ENCODE measurements around the gene DYRK4. TPM values are rescaled to one million over a fixed set of nuclear protein-coding genes. Genes with fewer than 3 reads are reported as not detected.
"Not testable (repeated sequence)": the region's sequence is repeated elsewhere in the genome, so short reads cannot be mapped to it uniquely, and the experiment has no call there.

DYRK4 gene
- 30.4 TPM for total RNA-seq
- polyA plus RNA-seq (ENCODE audit: insufficient read depth in 1 of 8, insufficient read length in 8 of 8, low replicate concordance in 1 of 8): 10 to 100 TPM; 13.5 to 22.8 (median 16.1) TPM
- long read RNA-seq, donor 1: 0 reads
- long read RNA-seq, donor 2: 0 reads
- long read RNA-seq, donor 3, partial matches to known transcripts: 0 of 1 reads
- long read RNA-seq, donor 3, other reads (novel, unspliced or antisense): 0 of 1 reads
- long read RNA-seq, donor 4, partial matches to known transcripts: 5 of 5 reads
- long read RNA-seq, donor 4, other reads (novel, unspliced or antisense): 0 of 5 reads
- long read RNA-seq, donor 5, partial matches to known transcripts: 0 of 6 reads
- long read RNA-seq, donor 5, other reads (novel, unspliced or antisense): 5 of 6 reads
- long read RNA-seq, donor 6, partial matches to known transcripts: 0 of 1 reads
- long read RNA-seq, donor 6, other reads (novel, unspliced or antisense): 0 of 1 reads
- long read RNA-seq, donor 7, partial matches to known transcripts: 0 of 2 reads
- long read RNA-seq, donor 7, other reads (novel, unspliced or antisense): 0 of 2 reads
- long read RNA-seq, donor 8, partial matches to known transcripts: 5 of 7 reads
- long read RNA-seq, donor 8, other reads (novel, unspliced or antisense): 0 of 7 reads
- long read RNA-seq, donor 9, partial matches to known transcripts: 0 of 1 reads
- long read RNA-seq, donor 9, other reads (novel, unspliced or antisense): 0 of 1 reads
- long read RNA-seq, donor 10, partial matches to known transcripts: 0 of 1 reads
- long read RNA-seq, donor 10, other reads (novel, unspliced or antisense): 0 of 1 reads
- long read RNA-seq, donor 11, partial matches to known transcripts: 0 of 4 reads
- long read RNA-seq, donor 11, other reads (novel, unspliced or antisense): 0 of 4 reads

- no peaks in the 10 kb centered on the region for H3K9me3 ChIP-seq (replicated peaks; ENCODE audit: control insufficient read depth, low read depth, low read length)
- H3K36me3 ChIP-seq (ENCODE audit: control insufficient read depth, insufficient read depth, low read length): no peaks in the 10 kb centered on the region
- peak; percentile 90 for DNase-seq
- no peaks in the 10 kb centered on the region for H3K27me3 ChIP-seq (ENCODE audit: control insufficient read depth, insufficient read depth, low read length)
- H3K4me3 ChIP-seq (ENCODE audit: low read length): peak within 1 kb of the TSS; percentile 45
- 2% methylated on average over 44 of the region's 44 CpGs for WGBS (ENCODE audit: insufficient coverage)
- peak within 1 kb of the TSS; percentile 16 for H3K27ac ChIP-seq (ENCODE audit: low read length)
- H3K4me1 ChIP-seq (ENCODE audit: control insufficient read depth, insufficient read depth, low read length): peaks cover 8% of the 10 kb centered on the region
Observed at GRCh38 chr12:4562034-4562657, at the start of gene DYRK4. DYRK4 (plus strand) TSS chr12:4562208; CDS start chr12:4562246, 38 bp downstream.

GRCh38 chr12:4518106-4518728 lies 43.8 kb upstream of the DYRK4 start:
- no peak for DNase-seq
- WGBS (ENCODE audit: insufficient coverage): no CpG with 5 or more reads among the region's 5 CpGs
- no peak overlapping the region for H3K4me3 ChIP-seq (ENCODE audit: low read length)
- no peaks in the 10 kb centered on the region for H3K4me1 ChIP-seq (ENCODE audit: control insufficient read depth, insufficient read depth, low read length)
- H3K9me3 ChIP-seq (replicated peaks; ENCODE audit: control insufficient read depth, low read depth, low read length): no peaks in the 10 kb centered on the region
- H3K27ac ChIP-seq (ENCODE audit: low read length): no peak overlapping the region
- H3K27me3 ChIP-seq (ENCODE audit: control insufficient read depth, insufficient read depth, low read length): no peaks in the 10 kb centered on the region
- H3K36me3 ChIP-seq (ENCODE audit: control insufficient read depth, insufficient read depth, low read length): peaks cover 10% of the 10 kb centered on the region

GRCh38 chr12:4523443-4523842 lies 38.6 kb upstream of the DYRK4 start:
- not testable (repeated sequence) for H3K4me3 ChIP-seq (ENCODE audit: low read length); DNase-seq; H3K27ac ChIP-seq (ENCODE audit: low read length); H3K9me3 ChIP-seq (replicated peaks; ENCODE audit: control insufficient read depth, low read depth, low read length); H3K4me1 ChIP-seq (ENCODE audit: control insufficient read depth, insufficient read depth, low read length); H3K27me3 ChIP-seq (ENCODE audit: control insufficient read depth, insufficient read depth, low read length); H3K36me3 ChIP-seq (ENCODE audit: control insufficient read depth, insufficient read depth, low read length)
- no CpG with 5 or more reads among the region's 7 CpGs for WGBS (ENCODE audit: insufficient coverage)

- Histone ChIP-seq H3K4me1 (ENCODE audit: control insufficient read depth, insufficient read depth, low read length) (no peaks in the 10 kb centered on the region), H3K4me3 (ENCODE audit: low read length) (no peak overlapping the region), H3K36me3 (ENCODE audit: control insufficient read depth, insufficient read depth, low read length) (peaks cover 7% of the 10 kb centered on the region), H3K27ac (ENCODE audit: low read length) (no peak overlapping the region), H3K9me3 (replicated peaks; ENCODE audit: control insufficient read depth, low read depth, low read length) (no peaks in the 10 kb centered on the region), H3K27me3 (ENCODE audit: control insufficient read depth, insufficient read depth, low read length) (no peaks in the 10 kb centered on the region)
- DNase-seq: peak; percentile 12
- no CpG with 5 or more reads among the region's 2 CpGs for WGBS (ENCODE audit: insufficient coverage)
Observed at GRCh38 chr12:4526923-4527546, 35.0 kb upstream of the DYRK4 start.

GRCh38 chr12:4530160-4530559 lies 31.8 kb upstream of the DYRK4 start:
- no peak for DNase-seq
- H3K4me3 ChIP-seq (ENCODE audit: low read length): no peak overlapping the region
- no CpG with 5 or more reads among the region's 1 CpG for WGBS (ENCODE audit: insufficient coverage)
- no peaks in the 10 kb centered on the region for H3K9me3 ChIP-seq (replicated peaks; ENCODE audit: control insufficient read depth, low read depth, low read length)
- no peak overlapping the region for H3K27ac ChIP-seq (ENCODE audit: low read length)
- no peaks in the 10 kb centered on the region for H3K27me3 ChIP-seq (ENCODE audit: control insufficient read depth, insufficient read depth, low read length)
- peaks cover 15% of the 10 kb centered on the region for H3K36me3 ChIP-seq (ENCODE audit: control insufficient read depth, insufficient read depth, low read length)
- no peaks in the 10 kb centered on the region for H3K4me1 ChIP-seq (ENCODE audit: control insufficient read depth, insufficient read depth, low read length)

- H3K4me3 ChIP-seq (ENCODE audit: low read length): no peak overlapping the region
- no peaks in the 10 kb centered on the region for H3K27me3 ChIP-seq (ENCODE audit: control insufficient read depth, insufficient read depth, low read length)
- H3K9me3 ChIP-seq (replicated peaks; ENCODE audit: control insufficient read depth, low read depth, low read length): no peaks in the 10 kb centered on the region
- peaks cover 15% of the 10 kb centered on the region for H3K36me3 ChIP-seq (ENCODE audit: control insufficient read depth, insufficient read depth, low read length)
- no peak for DNase-seq
- H3K27ac ChIP-seq (ENCODE audit: low read length): no peak overlapping the region
- no peaks in the 10 kb centered on the region for H3K4me1 ChIP-seq (ENCODE audit: control insufficient read depth, insufficient read depth, low read length)
- whole genome bisulfite sequencing (ENCODE audit: insufficient coverage): 92% methylated on average over 2 of the region's 6 CpGs
Observed at GRCh38 chr12:4530982-4531586, 30.9 kb upstream of the DYRK4 start.

- 86% methylated on average over 1 of the region's 4 CpGs for WGBS (ENCODE audit: insufficient coverage)
- no peak for DNase-seq
- H3K36me3 ChIP-seq (ENCODE audit: control insufficient read depth, insufficient read depth, low read length): peaks cover 15% of the 10 kb centered on the region
- no peaks in the 10 kb centered on the region for H3K9me3 ChIP-seq (replicated peaks; ENCODE audit: control insufficient read depth, low read depth, low read length)
- peaks cover 8% of the 10 kb centered on the region for H3K4me1 ChIP-seq (ENCODE audit: control insufficient read depth, insufficient read depth, low read length)
- no peak overlapping the region for H3K4me3 ChIP-seq (ENCODE audit: low read length)
- H3K27me3 ChIP-seq (ENCODE audit: control insufficient read depth, insufficient read depth, low read length): no peaks in the 10 kb centered on the region
- H3K27ac ChIP-seq (ENCODE audit: low read length): no peak overlapping the region
Observed at GRCh38 chr12:4535092-4535491, 26.9 kb upstream of the DYRK4 start.

GRCh38 chr12:4535871-4536270 lies 26.1 kb upstream of the DYRK4 start:
- no peak overlapping the region for H3K4me3 ChIP-seq (ENCODE audit: low read length)
- peaks cover 8% of the 10 kb centered on the region for H3K4me1 ChIP-seq (ENCODE audit: control insufficient read depth, insufficient read depth, low read length)
- H3K27ac ChIP-seq (ENCODE audit: low read length): no peak overlapping the region
- H3K27me3 ChIP-seq (ENCODE audit: control insufficient read depth, insufficient read depth, low read length): no peaks in the 10 kb centered on the region
- no peak for DNase-seq
- 52% methylated on average over 2 of the region's 2 CpGs for WGBS (ENCODE audit: insufficient coverage)
- no peaks in the 10 kb centered on the region for H3K9me3 ChIP-seq (replicated peaks; ENCODE audit: control insufficient read depth, low read depth, low read length)
- H3K36me3 ChIP-seq (ENCODE audit: control insufficient read depth, insufficient read depth, low read length): peaks cover 15% of the 10 kb centered on the region
